A673 (cell line): Measurements from ENCODE around the gene GALNT2.

Experiments used
- EZH2 ChIP-seq: fragments of 200-600 bp; sonication (generic); IDR thresholded peaks from 2 replicates; pipeline ENCODE4 v1.6.1; 2017; ENCODE audit warnings: borderline replicate concordance, low read depth, mild to moderate bottlenecking, mixed read lengths, antibody characterized with exemption, low read length; ENCODE audit not compliant: poor library complexity, severe bottlenecking
- TF ChIP-seq, protein P1 (sequence below): fragments of 300-800, 200-600 bp; sonication (generic); conservative IDR thresholded peaks from 2 replicates; pipeline ENCODE4 v1.5.1; 2017; ENCODE audit warnings: low read depth, mild to moderate bottlenecking, antibody characterized with exemption, low read length, moderate library complexity, mixed read lengths

DNA sequence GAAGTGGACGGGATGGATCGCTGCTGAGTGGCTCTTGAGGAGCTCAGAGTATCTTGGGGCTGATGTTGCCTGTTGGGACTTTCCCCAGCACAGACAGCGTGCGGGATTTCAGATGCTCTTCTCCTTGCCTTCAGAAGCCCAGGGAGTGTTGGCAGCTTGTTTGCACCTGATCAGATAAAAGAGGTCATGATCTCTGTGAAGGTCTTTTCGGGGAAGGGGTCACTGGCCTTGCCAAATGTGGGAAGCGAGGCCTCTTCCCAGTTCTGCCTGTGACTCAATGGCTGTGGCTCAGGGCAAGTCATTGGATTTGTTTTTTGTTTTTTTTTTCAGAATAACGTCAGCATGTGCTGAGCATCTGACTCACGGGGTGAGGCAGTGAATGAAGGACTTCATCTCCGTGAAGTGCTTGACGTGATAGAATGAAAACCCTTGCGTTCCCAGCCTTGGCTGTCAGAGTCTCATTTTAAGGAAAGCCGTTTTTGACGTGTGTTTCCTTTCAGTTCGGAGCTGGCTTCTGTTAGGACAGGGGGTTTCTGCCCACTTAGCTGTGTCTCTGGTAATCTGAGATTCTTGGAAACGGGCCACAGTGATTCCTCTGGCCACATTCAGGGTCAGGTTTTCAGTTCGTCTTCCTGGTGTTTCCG is 46.7 kb downstream of the GALNT2 start:
- TF ChIP-seq, protein P1, sequence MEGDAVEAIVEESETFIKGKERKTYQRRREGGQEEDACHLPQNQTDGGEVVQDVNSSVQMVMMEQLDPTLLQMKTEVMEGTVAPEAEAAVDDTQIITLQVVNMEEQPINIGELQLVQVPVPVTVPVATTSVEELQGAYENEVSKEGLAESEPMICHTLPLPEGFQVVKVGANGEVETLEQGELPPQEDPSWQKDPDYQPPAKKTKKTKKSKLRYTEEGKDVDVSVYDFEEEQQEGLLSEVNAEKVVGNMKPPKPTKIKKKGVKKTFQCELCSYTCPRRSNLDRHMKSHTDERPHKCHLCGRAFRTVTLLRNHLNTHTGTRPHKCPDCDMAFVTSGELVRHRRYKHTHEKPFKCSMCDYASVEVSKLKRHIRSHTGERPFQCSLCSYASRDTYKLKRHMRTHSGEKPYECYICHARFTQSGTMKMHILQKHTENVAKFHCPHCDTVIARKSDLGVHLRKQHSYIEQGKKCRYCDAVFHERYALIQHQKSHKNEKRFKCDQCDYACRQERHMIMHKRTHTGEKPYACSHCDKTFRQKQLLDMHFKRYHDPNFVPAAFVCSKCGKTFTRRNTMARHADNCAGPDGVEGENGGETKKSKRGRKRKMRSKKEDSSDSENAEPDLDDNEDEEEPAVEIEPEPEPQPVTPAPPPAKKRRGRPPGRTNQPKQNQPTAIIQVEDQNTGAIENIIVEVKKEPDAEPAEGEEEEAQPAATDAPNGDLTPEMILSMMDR = no peak
- TF ChIP-seq EZH2 = no peak
